Activated T-cell treated with anti-CD3 and anti-CD28 coated beads, Interleukin-2, amount 50 U/mL, for 72 hours (primary cell): Measurements from ENCODE around the gene FAF1. TPM values are rescaled to one million over a fixed set of nuclear protein-coding genes. Genes with fewer than 3 reads are reported as not detected.
"Not testable (repeated sequence)": the region's sequence is repeated elsewhere in the genome, so short reads cannot be mapped to it uniquely, and the experiment has no call there.

Experiments
- ATAC-seq, 2 donors: fragments of 150-1000 bp; cut with Tn5 transposase; replicated peaks in 1 of 2; 2 replicates each; pipeline ENCODE4 v1.10.0; 2021; ENCODE audit warnings: moderate library complexity in 2 of 2, mild to moderate bottlenecking in 1 of 2
- DNase-seq, 2 donors: peaks; one replicate each; pipeline ENCODE4 v3.0.0; 2021 to 2022; ENCODE audit warnings: mixed read lengths in 1 of 2
- H3K27ac Mint-ChIP-seq: one replicate; pipeline ENCODE4 v1.8.0; 2022; ENCODE audit warnings: mild to moderate bottlenecking, moderate library complexity, mixed read lengths
- H3K27me3 Mint-ChIP-seq: one replicate; pipeline ENCODE4 v1.8.0; 2022; ENCODE audit warnings: low read depth, mixed read lengths
- H3K36me3 Mint-ChIP-seq, 2 donors: one replicate each; pipeline ENCODE4 v1.8.0; 2022; ENCODE audit warnings: mixed read lengths in 2 of 2, mild to moderate bottlenecking in 1 of 2; ENCODE audit not compliant: insufficient read depth in 2 of 2
- H3K4me1 Mint-ChIP-seq: one replicate; pipeline ENCODE4 v1.8.0; 2022; ENCODE audit warnings: low read depth, mixed read lengths
- H3K4me3 Mint-ChIP-seq, 2 donors: one replicate each; pipeline ENCODE4 v1.8.0; 2022; ENCODE audit warnings: mild to moderate bottlenecking in 2 of 2, mixed read lengths in 2 of 2, moderate library complexity in 2 of 2
- H3K9me3 Mint-ChIP-seq, 2 donors: one replicate each; pipeline ENCODE4 v1.8.0; 2022; ENCODE audit warnings: mixed read lengths in 2 of 2
- total RNA-seq, 2 donors: library from RNA; stranded (reverse); gene quantifications; one replicate each; pipeline ENCODE4 v1.2.3, GENCODE V29; 2022

Gene FAF1
- 10 to 100 TPM; 65.7 to 83.0 TPM for total RNA-seq

- no peaks in the 10 kb centered on the region for H3K27me3 Mint-ChIP-seq
- peak within 1 kb of the TSS; percentile 84 to 91 for H3K4me3 Mint-ChIP-seq
- peaks cover 0 to 1% of the 10 kb centered on the region in 2 donors for H3K36me3 Mint-ChIP-seq
- ATAC-seq (peak; percentile 90), DNase-seq (peak; percentile 97 to 98)
- H3K9me3 Mint-ChIP-seq = no peaks in the 10 kb centered on the region
- H3K4me1 Mint-ChIP-seq = peaks cover 25% of the 10 kb centered on the region
- peak within 1 kb of the TSS; percentile 74 for H3K27ac Mint-ChIP-seq
These were observed at the start of gene FAF1 for GRCh38 chr1:50959913-50960844. Gene FAF1, minus strand, starts transcription at chr1:50960267. Its CDS starts 456 bp downstream, at chr1:50959811.

- DNase-seq (no peak), ATAC-seq (no peak)
- no peaks in the 10 kb centered on the region for H3K9me3 Mint-ChIP-seq
- H3K4me3 Mint-ChIP-seq = no peak overlapping the region
- H3K27me3 Mint-ChIP-seq = no peaks in the 10 kb centered on the region
- H3K36me3 Mint-ChIP-seq = no peaks in the 10 kb centered on the region
- H3K4me1 Mint-ChIP-seq = no peaks in the 10 kb centered on the region
- H3K27ac Mint-ChIP-seq = no peak overlapping the region
These were observed 49.3 kb upstream of the FAF1 start for GRCh38 chr1:51009381-51009780.

GRCh38 chr1:51005549-51005948 is 45.5 kb upstream of the FAF1 start:
- not testable (repeated sequence) for H3K4me1 Mint-ChIP-seq, H3K4me3 Mint-ChIP-seq, ATAC-seq, H3K36me3 Mint-ChIP-seq, H3K9me3 Mint-ChIP-seq, H3K27me3 Mint-ChIP-seq, DNase-seq, H3K27ac Mint-ChIP-seq

- DNase-seq (no peak), ATAC-seq (no peak)
- H3K27ac Mint-ChIP-seq = no peak overlapping the region
- H3K27me3 Mint-ChIP-seq = no peaks in the 10 kb centered on the region
- H3K36me3 Mint-ChIP-seq = no peaks in the 10 kb centered on the region
- H3K9me3 Mint-ChIP-seq = no peaks in the 10 kb centered on the region
- H3K4me1 Mint-ChIP-seq = no peaks in the 10 kb centered on the region
- no peak overlapping the region for H3K4me3 Mint-ChIP-seq
These were observed 42.4 kb upstream of the FAF1 start for GRCh38 chr1:51002516-51002915.

- ATAC-seq (no peak), DNase-seq (no peak)
- no peak overlapping the region for H3K4me3 Mint-ChIP-seq
- H3K27me3 Mint-ChIP-seq = no peaks in the 10 kb centered on the region
- H3K36me3 Mint-ChIP-seq = no peaks in the 10 kb centered on the region
- H3K4me1 Mint-ChIP-seq = no peaks in the 10 kb centered on the region
- H3K27ac Mint-ChIP-seq = no peak overlapping the region
- H3K9me3 Mint-ChIP-seq = no peaks in the 10 kb centered on the region
These were observed 40.6 kb upstream of the FAF1 start for GRCh38 chr1:51000651-51001050.

- Mint-ChIP-seq H3K27ac (no peak overlapping the region), H3K4me3 (no peak overlapping the region), H3K4me1 (no peaks in the 10 kb centered on the region), H3K27me3 (no peaks in the 10 kb centered on the region), H3K36me3 (no peaks in the 10 kb centered on the region), H3K9me3 (no peaks in the 10 kb centered on the region)
- ATAC-seq (no peak), DNase-seq (no peak)
These were observed 40.1 kb upstream of the FAF1 start for GRCh38 chr1:51000160-51000559.

- not testable (repeated sequence) for ATAC-seq, H3K27ac Mint-ChIP-seq, H3K4me3 Mint-ChIP-seq, DNase-seq, H3K36me3 Mint-ChIP-seq, H3K27me3 Mint-ChIP-seq, H3K9me3 Mint-ChIP-seq, H3K4me1 Mint-ChIP-seq
These were observed 39.3 kb upstream of the FAF1 start for GRCh38 chr1:50999375-50999774.

GRCh38 chr1:50996083-50996482 is 36.0 kb upstream of the FAF1 start:
- Mint-ChIP-seq H3K27me3 (no peaks in the 10 kb centered on the region), H3K36me3 (no peaks in the 10 kb centered on the region), H3K9me3 (no peaks in the 10 kb centered on the region), H3K4me3 (no peak overlapping the region), H3K4me1 (no peaks in the 10 kb centered on the region), H3K27ac (no peak overlapping the region)
- ATAC-seq = no peak
- no peak for DNase-seq

GRCh38 chr1:50995651-50996050 is 35.6 kb upstream of the FAF1 start:
- Mint-ChIP-seq H3K4me1 (no peaks in the 10 kb centered on the region), H3K36me3 (no peaks in the 10 kb centered on the region), H3K27ac (no peak overlapping the region), H3K9me3 (no peaks in the 10 kb centered on the region), H3K4me3 (no peak overlapping the region), H3K27me3 (no peaks in the 10 kb centered on the region)
- no peak for ATAC-seq
- DNase-seq = no peak

GRCh38 chr1:50994997-50995396 is 34.9 kb upstream of the FAF1 start:
- Mint-ChIP-seq H3K9me3 (no peaks in the 10 kb centered on the region), H3K4me1 (no peaks in the 10 kb centered on the region), H3K27ac (no peak overlapping the region), H3K27me3 (no peaks in the 10 kb centered on the region), H3K4me3 (no peak overlapping the region), H3K36me3 (no peaks in the 10 kb centered on the region)
- DNase-seq (no peak), ATAC-seq (no peak)

- H3K4me1 Mint-ChIP-seq = no peaks in the 10 kb centered on the region
- no peaks in the 10 kb centered on the region for H3K36me3 Mint-ChIP-seq
- no peak overlapping the region for H3K4me3 Mint-ChIP-seq
- DNase-seq = no peak
- H3K9me3 Mint-ChIP-seq = no peaks in the 10 kb centered on the region
- no peak overlapping the region for H3K27ac Mint-ChIP-seq
- H3K27me3 Mint-ChIP-seq = no peaks in the 10 kb centered on the region
- ATAC-seq = no peak
These were observed 33.6 kb upstream of the FAF1 start for GRCh38 chr1:50993645-50994044.

- DNase-seq = no peak
- ATAC-seq = no peak
- no peak overlapping the region for H3K4me3 Mint-ChIP-seq
- H3K27ac Mint-ChIP-seq = no peak overlapping the region
- no peaks in the 10 kb centered on the region for H3K4me1 Mint-ChIP-seq
- no peaks in the 10 kb centered on the region for H3K9me3 Mint-ChIP-seq
- H3K27me3 Mint-ChIP-seq = no peaks in the 10 kb centered on the region
- no peaks in the 10 kb centered on the region for H3K36me3 Mint-ChIP-seq
These were observed 32.7 kb upstream of the FAF1 start for GRCh38 chr1:50992532-50993318.

GRCh38 chr1:50989694-50990093 is 29.6 kb upstream of the FAF1 start:
- H3K36me3 Mint-ChIP-seq = no peaks in the 10 kb centered on the region
- H3K4me1 Mint-ChIP-seq = no peaks in the 10 kb centered on the region
- H3K9me3 Mint-ChIP-seq = no peaks in the 10 kb centered on the region
- no peak overlapping the region for H3K27ac Mint-ChIP-seq
- DNase-seq (no peak), ATAC-seq (no peak)
- H3K4me3 Mint-ChIP-seq = no peak overlapping the region
- peaks cover 11% of the 10 kb centered on the region for H3K27me3 Mint-ChIP-seq
